B cell (primary cell): Measurements from ENCODE around the gene GMPR.

Experiments used
- EZH2 ChIP-seq: IDR thresholded peaks from 2 replicates; pipeline ENCODE4 v1.6.1; 2012; ENCODE audit warnings: borderline replicate concordance, low read depth, mild to moderate bottlenecking, moderate library complexity, low read length; ENCODE audit not compliant: insufficient read depth, poor library complexity, severe bottlenecking
- TF ChIP-seq, protein P1 (sequence below): fragments of 200-600 bp; IDR thresholded peaks from one replicate; pipeline ENCODE4 v1.8.0; 2022; ENCODE audit warnings: antibody characterized with exemption, mild to moderate bottlenecking

DNA sequence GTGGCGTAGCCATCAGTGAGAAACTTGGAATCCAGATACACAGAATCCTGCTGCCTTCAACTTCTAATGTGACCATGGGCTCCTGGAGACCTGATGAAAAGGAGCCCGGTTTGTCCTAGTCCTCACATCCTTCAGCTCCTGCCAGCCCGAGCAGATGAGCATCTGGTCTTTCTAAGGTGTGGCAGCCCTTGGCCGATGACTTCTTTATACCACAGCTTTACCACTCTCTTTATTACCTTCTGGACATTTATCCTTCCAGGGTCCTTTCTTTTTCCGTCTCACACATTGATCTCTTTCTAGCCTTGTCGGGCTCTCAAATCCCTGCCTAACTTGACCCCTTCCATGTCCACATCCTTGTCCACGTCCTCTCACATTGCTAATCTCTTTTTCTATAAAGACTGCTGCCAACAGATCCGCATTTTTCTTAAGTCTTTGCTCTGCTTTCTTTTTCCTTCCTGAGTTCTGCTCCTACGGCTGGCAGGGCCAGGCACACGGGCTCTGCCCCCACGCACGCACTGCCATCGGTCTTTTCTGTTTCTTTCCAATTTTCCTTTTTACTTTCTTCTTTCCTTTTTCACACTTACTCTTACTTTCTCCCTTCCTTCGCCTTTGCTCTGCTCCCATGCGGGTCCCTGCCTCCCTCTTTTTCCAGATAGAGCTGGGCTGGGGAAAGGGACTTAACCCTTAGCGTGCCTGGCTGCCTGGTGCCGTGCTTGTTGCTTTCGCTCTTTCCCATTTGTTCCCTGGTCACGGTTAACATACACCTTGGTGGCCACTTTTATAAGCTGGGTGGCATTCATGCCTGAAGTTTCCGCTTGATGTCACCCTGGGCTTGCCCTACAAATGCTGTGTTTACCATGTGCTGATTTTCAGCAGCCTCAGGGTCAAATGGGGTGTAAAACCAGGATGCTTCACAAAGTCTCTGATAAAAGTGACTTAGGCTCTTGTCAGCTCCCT, 9.4 kb upstream of the GMPR start:
- TF ChIP-seq, protein P1, sequence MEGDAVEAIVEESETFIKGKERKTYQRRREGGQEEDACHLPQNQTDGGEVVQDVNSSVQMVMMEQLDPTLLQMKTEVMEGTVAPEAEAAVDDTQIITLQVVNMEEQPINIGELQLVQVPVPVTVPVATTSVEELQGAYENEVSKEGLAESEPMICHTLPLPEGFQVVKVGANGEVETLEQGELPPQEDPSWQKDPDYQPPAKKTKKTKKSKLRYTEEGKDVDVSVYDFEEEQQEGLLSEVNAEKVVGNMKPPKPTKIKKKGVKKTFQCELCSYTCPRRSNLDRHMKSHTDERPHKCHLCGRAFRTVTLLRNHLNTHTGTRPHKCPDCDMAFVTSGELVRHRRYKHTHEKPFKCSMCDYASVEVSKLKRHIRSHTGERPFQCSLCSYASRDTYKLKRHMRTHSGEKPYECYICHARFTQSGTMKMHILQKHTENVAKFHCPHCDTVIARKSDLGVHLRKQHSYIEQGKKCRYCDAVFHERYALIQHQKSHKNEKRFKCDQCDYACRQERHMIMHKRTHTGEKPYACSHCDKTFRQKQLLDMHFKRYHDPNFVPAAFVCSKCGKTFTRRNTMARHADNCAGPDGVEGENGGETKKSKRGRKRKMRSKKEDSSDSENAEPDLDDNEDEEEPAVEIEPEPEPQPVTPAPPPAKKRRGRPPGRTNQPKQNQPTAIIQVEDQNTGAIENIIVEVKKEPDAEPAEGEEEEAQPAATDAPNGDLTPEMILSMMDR = no peak
- no peak for TF ChIP-seq EZH2
